Activated naive CD4-positive, alpha-beta T cell treated with anti-CD3 and anti-CD28 coated beads, Interleukin-2, amount 10 ng/mL, durations not matched to agents 7 days and 5 days (primary cell): ENCODE results near the gene KLRC4.
"Not testable (repeated sequence)": the region's sequence is repeated elsewhere in the genome, so short reads cannot be mapped to it uniquely, and the experiment has no call there.

Experiments
- CTCF ChIA-PET: fragments of 350-600 bp; sonication (Branson Sonifier 250); formaldehyde crosslinking; loops from one replicate; lab custom pipeline; 2021; ENCODE audit warnings: antibody characterized with exemption; lab: Charles Lee
- DNase-seq: peaks from one replicate; pipeline ENCODE4 v3.0.0-alpha.2; 2020
- H3K27ac Mint-ChIP-seq: one replicate; pipeline ENCODE4 v1.8.0; 2021; ENCODE audit warnings: mild to moderate bottlenecking, moderate library complexity, mixed read lengths
- H3K27me3 Mint-ChIP-seq: one replicate; pipeline ENCODE4 v1.8.0; 2021; ENCODE audit warnings: mild to moderate bottlenecking, mixed read lengths
- H3K36me3 Mint-ChIP-seq: one replicate; pipeline ENCODE4 v1.8.0; 2021; ENCODE audit warnings: mixed read lengths
- H3K4me1 Mint-ChIP-seq: one replicate; pipeline ENCODE4 v1.8.0; 2021; ENCODE audit warnings: mixed read lengths
- H3K4me3 Mint-ChIP-seq: one replicate; pipeline ENCODE4 v1.8.0; 2021; ENCODE audit warnings: mild to moderate bottlenecking, moderate library complexity, mixed read lengths
- H3K9me3 Mint-ChIP-seq: one replicate; pipeline ENCODE4 v1.8.0; 2021; ENCODE audit warnings: mixed read lengths

KLRC4 gene

DNA sequence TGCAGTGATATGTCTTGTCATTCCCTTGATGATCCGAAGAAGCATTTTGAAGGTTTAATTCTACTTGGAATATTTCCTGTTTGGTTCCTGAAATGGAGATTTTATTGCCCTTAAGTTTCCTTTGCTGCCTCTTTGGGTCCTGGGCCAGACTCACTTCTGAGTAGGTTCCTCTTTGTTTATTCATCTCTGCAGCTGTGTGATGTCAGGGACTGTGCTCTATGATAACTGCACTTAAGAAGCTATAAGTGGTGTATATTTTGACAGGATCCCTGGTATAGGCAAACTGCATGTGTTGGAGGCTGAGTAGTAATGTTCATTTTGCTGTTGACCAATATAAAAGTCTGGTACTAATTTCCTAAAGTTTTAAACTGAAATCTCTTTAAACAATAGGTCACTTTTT lies at the start of gene KLRC4:
Gene KLRC4 (minus strand): TSS at position 366 of the 400 bp plus-strand sequence. CDS start 182 bp downstream, at position 184.
- Mint-ChIP-seq H3K4me1 (no peaks in the 10 kb centered on the region), H3K27me3 (peaks cover 14% of the 10 kb centered on the region), H3K27ac (no peak within 1 kb of the TSS), H3K4me3 (no peak within 1 kb of the TSS), H3K9me3 (no peaks in the 10 kb centered on the region), H3K36me3 (no peaks in the 10 kb centered on the region)
- DNase-seq, result no peak
- CTCF ChIA-PET, result no interaction called here

GRCh38 chr12:10457760-10458159 lies 48.2 kb upstream of the KLRC4 start:
- no peak overlapping the region for H3K27ac Mint-ChIP-seq
- CTCF ChIA-PET, result interaction anchor here (0.6 to 0.9 kb wide), 2 partner anchors 9 to 437 kb away, joined by 3 read pairs; no protein-coding TSS in a partner anchor
- no peak for DNase-seq
- no peaks in the 10 kb centered on the region for H3K36me3 Mint-ChIP-seq
- no peaks in the 10 kb centered on the region for H3K4me1 Mint-ChIP-seq
- H3K27me3 Mint-ChIP-seq, result no peaks in the 10 kb centered on the region
- peaks cover 18% of the 10 kb centered on the region for H3K9me3 Mint-ChIP-seq
- H3K4me3 Mint-ChIP-seq, result no peak overlapping the region

DNA sequence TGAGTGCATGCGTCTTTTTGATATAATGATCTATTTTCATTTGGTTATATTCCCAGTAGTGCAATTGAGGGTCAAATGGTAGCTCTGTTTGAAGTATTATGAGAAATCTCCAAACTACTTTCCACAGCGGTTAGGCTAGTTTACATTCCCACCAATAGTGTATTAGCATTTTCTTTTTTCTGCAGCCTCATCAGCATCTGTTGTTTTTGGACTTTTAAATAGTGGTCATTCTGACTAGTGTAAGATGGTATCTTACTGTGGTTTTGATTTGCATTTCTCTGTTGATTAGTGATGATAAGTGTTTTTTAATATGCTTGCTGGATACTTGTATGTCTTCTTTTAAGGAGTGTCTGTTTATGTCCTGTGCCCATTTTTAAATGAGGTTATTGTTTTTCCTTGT lies 47.3 kb upstream of the KLRC4 start:
- H3K27ac Mint-ChIP-seq, result no peak overlapping the region
- CTCF ChIA-PET, result interaction anchor here (0.9 kb wide), 1 partner anchor 10 kb away, joined by 3 read pairs; no protein-coding TSS in a partner anchor
- no peaks in the 10 kb centered on the region for H3K36me3 Mint-ChIP-seq
- peaks cover 18% of the 10 kb centered on the region for H3K9me3 Mint-ChIP-seq
- H3K27me3 Mint-ChIP-seq, result no peaks in the 10 kb centered on the region
- H3K4me1 Mint-ChIP-seq, result no peaks in the 10 kb centered on the region
- no peak for DNase-seq
- no peak overlapping the region for H3K4me3 Mint-ChIP-seq

DNA sequence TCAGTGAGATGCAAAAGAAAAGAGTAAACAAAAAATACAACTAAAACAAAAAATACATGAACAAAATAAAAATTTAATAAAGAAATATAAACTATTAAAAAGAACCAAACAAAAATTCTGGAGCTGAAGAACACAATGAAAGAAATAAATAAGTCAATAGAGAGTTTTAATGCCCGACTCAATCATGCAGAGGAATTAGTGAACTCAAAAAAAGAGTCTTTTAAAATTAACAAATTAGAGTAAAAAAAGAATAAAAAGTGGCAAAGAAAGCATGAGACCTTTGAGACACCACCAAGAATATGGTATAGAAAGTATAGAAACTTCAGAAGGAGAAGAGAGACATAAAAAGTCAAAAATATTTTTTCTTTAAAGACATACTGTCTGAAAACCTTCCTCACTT lies 46.2 kb upstream of the KLRC4 start:
- Mint-ChIP-seq H3K4me1 (no peaks in the 10 kb centered on the region), H3K27me3 (no peaks in the 10 kb centered on the region)
- no peak for DNase-seq

DNA sequence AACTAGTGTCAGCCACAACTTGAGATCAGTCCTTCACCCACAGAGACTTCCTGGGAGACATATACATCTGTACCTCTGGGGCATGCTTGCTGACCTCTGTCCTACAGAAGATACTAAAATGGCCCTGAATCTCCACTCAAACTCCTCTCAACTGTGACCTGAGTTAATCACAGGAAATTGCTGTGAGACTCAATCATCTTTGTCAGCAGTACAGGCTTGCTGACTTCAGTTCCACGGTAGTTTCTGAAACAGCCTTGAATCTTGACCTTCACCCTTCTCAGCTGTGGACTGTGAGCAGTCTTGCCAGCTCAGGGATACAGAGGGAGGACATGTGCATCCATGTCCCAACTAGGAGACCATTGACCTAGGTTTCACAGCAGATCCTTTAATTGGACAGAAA lies 45.0 kb upstream of the KLRC4 start:
- DNase-seq, result no peak
- Mint-ChIP-seq H3K27ac (no peak overlapping the region), H3K4me3 (no peak overlapping the region), H3K9me3 (peaks cover 18% of the 10 kb centered on the region), H3K36me3 (no peaks in the 10 kb centered on the region), H3K4me1 (no peaks in the 10 kb centered on the region), H3K27me3 (no peaks in the 10 kb centered on the region)
- CTCF ChIA-PET, result no interaction called here

More for the DNA sequence above, 46.2 kb upstream of the KLRC4 start:
- H3K4me3 Mint-ChIP-seq, result no peak overlapping the region
- H3K27ac Mint-ChIP-seq, result no peak overlapping the region
- H3K36me3 Mint-ChIP-seq, result no peaks in the 10 kb centered on the region
- H3K9me3 Mint-ChIP-seq, result peaks cover 18% of the 10 kb centered on the region
- CTCF ChIA-PET, result interaction anchor here (1.0 kb wide), 1 partner anchor 108 kb away, joined by 3 read pairs; no protein-coding TSS in a partner anchor

DNA sequence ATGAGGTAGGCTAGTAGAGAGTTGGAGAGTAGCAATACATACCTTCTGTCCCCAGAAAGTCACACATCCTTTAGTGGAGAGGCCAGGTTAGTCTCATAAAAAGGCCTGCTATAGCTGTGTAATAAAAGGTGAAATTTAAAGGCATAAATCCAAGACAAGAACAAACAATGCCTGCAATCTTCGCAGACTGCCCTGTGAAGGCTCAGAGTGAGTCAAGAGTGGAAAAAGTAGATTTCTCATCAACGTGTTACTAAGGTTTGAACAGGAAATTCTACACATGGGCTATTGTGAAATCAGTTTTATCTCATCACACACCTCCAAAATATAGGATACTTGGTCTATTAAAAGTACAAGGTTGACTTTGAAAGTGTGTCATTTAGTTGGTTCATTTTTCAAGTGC lies 43.6 kb upstream of the KLRC4 start, which contains the start of gene KLRC1:
Gene KLRC1 (minus strand): TSS at position 222 of the 400 bp plus-strand sequence. CDS start 2,221 bp downstream, outside the sequence.
- no peak within 1 kb of the TSS for H3K4me3 Mint-ChIP-seq
- DNase-seq, result no peak
- H3K27ac Mint-ChIP-seq, result no peak within 1 kb of the TSS
- H3K36me3 Mint-ChIP-seq, result no peaks in the 10 kb centered on the region
- H3K27me3 Mint-ChIP-seq, result no peaks in the 10 kb centered on the region
- H3K4me1 Mint-ChIP-seq, result no peaks in the 10 kb centered on the region
- CTCF ChIA-PET, result no interaction called here
- H3K9me3 Mint-ChIP-seq, result peaks cover 18% of the 10 kb centered on the region

DNA sequence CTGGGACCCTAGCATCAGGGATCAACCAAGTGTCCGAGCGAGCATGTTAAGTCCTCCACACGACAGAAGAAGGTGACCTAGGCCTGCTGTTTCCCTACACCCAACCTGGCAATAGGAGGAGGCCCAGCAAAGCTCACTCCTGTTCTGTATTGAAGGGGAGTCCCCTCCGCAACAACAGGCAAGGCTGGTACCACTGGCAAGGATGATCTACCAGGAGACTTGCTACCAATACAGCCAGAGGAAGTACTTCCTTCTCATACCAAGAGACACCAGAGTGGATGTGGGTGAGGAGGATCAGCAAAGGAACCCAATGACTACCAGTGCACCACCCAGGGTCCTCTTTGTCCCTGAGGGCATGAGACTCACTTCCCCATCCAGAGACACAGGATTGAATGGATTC lies 38.7 kb upstream of the KLRC4 start:
- no peak for DNase-seq
- Mint-ChIP-seq H3K4me1 (no peaks in the 10 kb centered on the region), H3K27me3 (no peaks in the 10 kb centered on the region), H3K4me3 (no peak overlapping the region), H3K36me3 (no peaks in the 10 kb centered on the region), H3K9me3 (no peaks in the 10 kb centered on the region), H3K27ac (no peak overlapping the region)
- CTCF ChIA-PET, result no interaction called here

DNA sequence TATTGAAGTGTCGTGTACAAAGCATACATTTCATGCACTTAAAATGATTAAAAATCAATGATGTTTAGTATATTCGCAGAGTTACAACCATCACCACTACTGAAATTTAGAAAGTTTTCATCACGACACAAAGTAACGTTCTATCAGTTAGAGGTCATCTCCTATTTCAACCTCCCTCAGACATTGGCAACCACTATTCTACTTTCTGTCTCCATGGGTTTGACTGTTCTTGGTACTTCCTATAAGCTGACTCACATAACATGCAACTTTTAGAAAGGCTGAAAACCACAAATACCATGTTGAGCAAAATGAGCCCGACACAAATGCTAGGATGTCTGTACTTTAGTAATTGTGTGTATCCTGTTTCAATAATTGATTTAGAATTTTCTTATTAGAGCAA lies 36.5 kb upstream of the KLRC4 start:
- H3K27ac Mint-ChIP-seq, H3K36me3 Mint-ChIP-seq, CTCF ChIA-PET, H3K4me3 Mint-ChIP-seq, H3K27me3 Mint-ChIP-seq, H3K4me1 Mint-ChIP-seq, H3K9me3 Mint-ChIP-seq, DNase-seq: not testable (repeated sequence)

- H3K27me3 Mint-ChIP-seq, DNase-seq, H3K27ac Mint-ChIP-seq, H3K9me3 Mint-ChIP-seq, CTCF ChIA-PET, H3K4me3 Mint-ChIP-seq, H3K4me1 Mint-ChIP-seq, H3K36me3 Mint-ChIP-seq: not testable (repeated sequence)
These were observed 31.6 kb upstream of the KLRC4 start for GRCh38 chr12:10441144-10441543.

DNA sequence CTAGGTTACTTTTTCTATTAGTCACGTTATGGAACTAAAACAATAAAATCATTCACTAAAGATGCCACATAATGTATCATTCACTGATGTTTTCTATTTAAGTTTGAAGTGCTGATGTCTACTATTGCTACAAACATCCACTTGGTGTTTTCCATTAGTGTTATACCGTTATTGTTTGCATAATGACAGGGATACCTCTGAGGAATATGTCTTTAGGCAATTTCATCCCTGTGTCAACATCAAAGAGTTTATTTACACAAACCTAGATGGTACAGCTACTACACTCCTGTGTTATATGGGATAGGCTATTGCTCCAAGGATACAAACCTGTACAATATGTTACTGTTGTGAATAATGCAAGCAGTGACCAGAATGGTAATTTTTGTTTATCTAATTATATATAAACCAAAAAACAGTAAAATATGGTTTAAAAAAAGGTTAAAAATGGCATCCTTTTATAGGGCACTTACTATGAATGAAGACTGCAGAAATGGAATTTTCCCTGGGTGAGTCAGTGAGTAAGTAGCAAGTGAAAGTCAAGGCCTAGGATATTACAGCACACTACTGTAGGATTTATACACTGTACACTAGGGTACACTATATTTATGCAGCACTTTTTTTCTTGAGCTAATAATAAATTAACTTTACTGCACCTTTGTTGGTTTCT lies 30.2 kb upstream of the KLRC4 start:
- not testable (repeated sequence) for H3K4me1 Mint-ChIP-seq, H3K27ac Mint-ChIP-seq

DNA sequence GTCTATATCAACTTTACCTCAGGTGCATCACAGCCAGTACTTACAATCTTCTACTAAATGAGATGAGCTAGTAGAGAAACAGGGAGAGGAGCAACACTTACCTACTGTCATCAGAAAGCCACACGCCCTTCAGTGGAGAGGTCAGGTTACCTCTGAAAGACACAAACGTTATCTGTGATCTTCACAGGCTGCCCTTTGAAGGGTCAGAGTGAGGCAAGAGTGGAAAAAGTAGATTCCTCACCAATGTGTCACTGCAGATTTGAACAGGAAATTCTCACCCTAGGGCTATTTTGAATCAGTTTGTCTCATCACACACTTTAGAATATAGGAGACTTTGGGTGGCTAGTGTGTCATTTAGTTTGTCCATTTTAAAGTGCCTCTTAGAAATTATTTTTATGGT lies 28.0 kb upstream of the KLRC4 start:
- DNase-seq, CTCF ChIA-PET, H3K36me3 Mint-ChIP-seq, H3K27me3 Mint-ChIP-seq, H3K9me3 Mint-ChIP-seq, H3K27ac Mint-ChIP-seq, H3K4me1 Mint-ChIP-seq, H3K4me3 Mint-ChIP-seq: not testable (repeated sequence)

More for the DNA sequence above, 30.2 kb upstream of the KLRC4 start:
- H3K9me3 Mint-ChIP-seq, H3K4me3 Mint-ChIP-seq, H3K36me3 Mint-ChIP-seq, H3K27me3 Mint-ChIP-seq, CTCF ChIA-PET, DNase-seq: not testable (repeated sequence)

DNA sequence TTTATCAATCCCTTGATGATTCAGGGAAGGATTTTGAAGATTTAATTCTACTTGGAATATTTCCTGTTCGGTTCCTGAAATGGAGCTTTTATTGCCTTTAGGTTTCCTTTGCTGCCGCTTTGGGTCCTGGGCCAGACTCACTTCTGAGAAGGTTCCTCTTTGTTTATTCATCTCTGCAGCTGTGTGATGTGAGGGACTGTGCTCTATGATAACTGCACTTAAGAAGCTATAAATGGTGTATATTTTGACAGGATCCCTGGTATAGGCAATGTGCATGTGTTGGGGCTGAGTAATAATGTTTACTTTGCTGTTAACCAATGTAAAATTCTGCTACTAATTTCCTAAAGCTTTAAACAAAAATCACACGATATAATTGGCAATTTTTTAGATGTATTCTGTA lies 26.3 kb upstream of the KLRC4 start, which contains the start of gene KLRC2:
Gene KLRC2 (minus strand): TSS at position 195 of the 400 bp plus-strand sequence. CDS start 24 bp downstream, at position 171.
- DNase-seq, result not testable (repeated sequence)

GRCh38 chr12:10430623-10431022 lies 21.1 kb upstream of the KLRC4 start:
- H3K9me3 Mint-ChIP-seq, CTCF ChIA-PET, H3K27me3 Mint-ChIP-seq, H3K4me3 Mint-ChIP-seq, H3K4me1 Mint-ChIP-seq, H3K36me3 Mint-ChIP-seq, H3K27ac Mint-ChIP-seq, DNase-seq: not testable (repeated sequence)

More for the DNA sequence above, 26.3 kb upstream of the KLRC4 start, which contains the start of gene KLRC2:
- H3K36me3 Mint-ChIP-seq, CTCF ChIA-PET, H3K27me3 Mint-ChIP-seq, H3K27ac Mint-ChIP-seq, H3K4me3 Mint-ChIP-seq, H3K4me1 Mint-ChIP-seq, H3K9me3 Mint-ChIP-seq: not testable (repeated sequence)

DNA sequence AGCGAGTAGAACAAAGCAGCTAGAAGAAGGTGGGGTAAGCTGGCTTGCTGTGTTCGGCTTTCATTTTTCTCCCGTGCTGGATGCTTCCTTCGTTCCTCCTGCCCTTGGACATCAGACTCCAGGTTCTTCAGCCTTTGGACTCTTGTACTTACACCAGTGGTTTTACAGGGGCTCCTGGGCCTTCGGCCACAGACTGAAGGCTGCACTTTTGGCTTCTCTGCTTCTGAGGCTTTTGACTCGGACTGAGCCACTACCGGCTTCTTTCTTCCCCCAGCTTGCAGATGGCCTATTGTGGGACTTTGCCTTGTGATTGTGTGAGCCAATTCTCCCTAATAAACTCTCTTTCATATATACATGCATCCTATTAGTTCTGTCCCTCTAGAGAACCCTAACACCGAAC lies 16.4 kb upstream of the KLRC4 start:
- H3K4me3 Mint-ChIP-seq, H3K36me3 Mint-ChIP-seq, CTCF ChIA-PET, H3K27me3 Mint-ChIP-seq, H3K9me3 Mint-ChIP-seq, H3K4me1 Mint-ChIP-seq, DNase-seq, H3K27ac Mint-ChIP-seq: not testable (repeated sequence)

GRCh38 chr12:10424260-10424899 lies 14.8 kb upstream of the KLRC4 start:
- DNase-seq, H3K27me3 Mint-ChIP-seq, H3K36me3 Mint-ChIP-seq, H3K4me1 Mint-ChIP-seq, H3K27ac Mint-ChIP-seq, H3K4me3 Mint-ChIP-seq, CTCF ChIA-PET, H3K9me3 Mint-ChIP-seq: not testable (repeated sequence)
